ENCODE results near the gene EXOSC5.

- no peak for TF ChIP-seq CTCF (conservative IDR thresholded peaks at IDR 0.05; ENCODE audit: low read depth, low read length)
- TF ChIP-seq MXI1 (IDR thresholded peaks at IDR 0.05; ENCODE audit: borderline replicate concordance, low read depth, low read length): no peak
- TF ChIP-seq MAFK (IDR thresholded peaks at IDR 0.05; ENCODE audit: low read depth, low read length): no peak
- TF ChIP-seq USF2 (IDR thresholded peaks at IDR 0.05; ENCODE audit: low read depth, low read length): no peak
- no peak for TF ChIP-seq POLR2A (IDR thresholded peaks at IDR 0.05; ENCODE audit: low read depth, low read length)
- TF ChIP-seq RFX5 (IDR thresholded peaks at IDR 0.05; ENCODE audit: low read depth, low read length): no peak
- TF ChIP-seq BHLHE40 (IDR thresholded peaks at IDR 0.05; ENCODE audit: low read depth, low read length): no peak
These were observed 11.1 kb upstream of the EXOSC5 start for GRCh38 chr19:41408256-41408655.
